ENCODE results near the gene KCNG4. TPM values are rescaled to one million over a fixed set of nuclear protein-coding genes. Genes with fewer than 3 reads are reported as not detected.

The KCNG4 gene
- total RNA-seq, 1 donor from 2014 or later: not detected

- no peak for DNase-seq (ENCODE audit: low spot score)
- no peak overlapping the region for H3K4me3 Mint-ChIP-seq
Measured at GRCh38 chr16:84178892-84179611, 60.8 kb downstream of the KCNG4 start.

DNA sequence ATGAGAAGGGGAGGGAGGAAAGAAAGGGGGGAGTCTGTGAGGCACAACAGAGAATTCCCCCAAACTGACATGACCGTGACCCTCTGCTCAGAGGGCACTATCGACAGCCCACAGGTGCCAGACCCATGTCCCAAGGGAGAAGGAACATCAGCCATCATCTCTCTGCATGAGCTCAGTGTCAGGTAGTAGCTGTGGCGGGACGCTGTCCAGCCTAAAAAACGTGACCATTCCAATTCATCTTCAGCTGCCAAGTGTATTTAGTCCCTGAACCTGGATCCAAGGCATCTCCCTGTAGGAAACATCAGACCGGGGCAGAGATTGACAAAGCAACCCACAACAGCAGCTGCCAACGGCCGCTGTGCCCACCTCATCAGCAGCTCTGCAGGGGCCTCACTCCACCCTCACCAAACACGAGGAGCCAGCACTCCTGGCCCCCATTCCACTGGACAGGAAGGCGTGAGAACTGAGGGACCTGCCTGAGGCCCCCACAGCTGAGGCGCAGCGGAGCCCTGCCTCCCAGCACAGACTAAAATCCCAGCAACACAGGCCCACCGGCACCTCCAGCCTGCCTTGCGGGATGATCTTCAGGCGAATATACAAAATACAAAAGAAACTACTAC, 61.6 kb downstream of the KCNG4 start:
- no peak overlapping the region for H3K27ac ChIP-seq
- H3K9me3 Mint-ChIP-seq: no peaks in the 10 kb centered on the region
- no peak overlapping the region for H3K4me2 ChIP-seq
- no peaks in the 10 kb centered on the region for H3K36me3 ChIP-seq
- H3K9ac ChIP-seq: no peak overlapping the region
- H3K4me1 Mint-ChIP-seq: peaks cover 5% of the 10 kb centered on the region
- no peaks in the 10 kb centered on the region for H3K27me3 ChIP-seq
- no peaks in the 10 kb centered on the region for H3F3A ChIP-seq (ENCODE audit: low read depth)
- no peak overlapping the region for H3K4me3 ChIP-seq
- no peak for DNase-seq (ENCODE audit: low spot score)
- H3K4me1 ChIP-seq: no peaks in the 10 kb centered on the region
- no peaks in the 10 kb centered on the region for H3K36me3 Mint-ChIP-seq
- no peak overlapping the region for H2AFZ ChIP-seq (replicated peaks)
- peaks cover 6% of the 10 kb centered on the region for H3K27me3 Mint-ChIP-seq (ENCODE audit: insufficient read depth, low read depth)
- H3K27ac Mint-ChIP-seq: no peak overlapping the region
- peaks cover 2% of the 10 kb centered on the region for H3K79me2 ChIP-seq (ENCODE audit: low read depth)
- H3K4me3 Mint-ChIP-seq: no peak overlapping the region
- no peaks in the 10 kb centered on the region for H4K20me1 ChIP-seq (ENCODE audit: low read depth)
- H3K9me3 ChIP-seq (ENCODE audit: low read depth): no peaks in the 10 kb centered on the region
- no peak for TF ChIP-seq EZH2phosphoT487 (IDR thresholded peaks at IDR 0.05)
- TF ChIP-seq EZH2 (IDR thresholded peaks at IDR 0.05): no peak
- no peak for TF ChIP-seq CTCF (IDR thresholded peaks at IDR 0.05)

More at GRCh38 chr16:84178892-84179611, 60.8 kb downstream of the KCNG4 start:
- Mint-ChIP-seq H3K9me3 (no peaks in the 10 kb centered on the region), H3K36me3 (no peaks in the 10 kb centered on the region), H3K27me3 (ENCODE audit: insufficient read depth, low read depth) (peaks cover 3% of the 10 kb centered on the region), H3K4me1 (peaks cover 5% of the 10 kb centered on the region), H3K27ac (no peak overlapping the region)
- Histone ChIP-seq H3K27ac (no peak overlapping the region), H3K4me3 (no peak overlapping the region), H3K4me1 (no peaks in the 10 kb centered on the region), H3K9me3 (ENCODE audit: low read depth) (no peaks in the 10 kb centered on the region), H2AFZ (replicated peaks) (no peak overlapping the region), H3K9ac (no peak overlapping the region), H3K4me2 (no peak overlapping the region), H3K36me3 (no peaks in the 10 kb centered on the region), H4K20me1 (ENCODE audit: low read depth) (no peaks in the 10 kb centered on the region), H3K79me2 (ENCODE audit: low read depth) (peaks cover 10% of the 10 kb centered on the region), H3K27me3 (no peaks in the 10 kb centered on the region), H3F3A (ENCODE audit: low read depth) (no peaks in the 10 kb centered on the region)
- TF ChIP-seq EZH2phosphoT487 (IDR thresholded peaks at IDR 0.05) (no peak), CTCF (IDR thresholded peaks at IDR 0.05) (no peak), EZH2 (IDR thresholded peaks at IDR 0.05) (no peak)

DNA sequence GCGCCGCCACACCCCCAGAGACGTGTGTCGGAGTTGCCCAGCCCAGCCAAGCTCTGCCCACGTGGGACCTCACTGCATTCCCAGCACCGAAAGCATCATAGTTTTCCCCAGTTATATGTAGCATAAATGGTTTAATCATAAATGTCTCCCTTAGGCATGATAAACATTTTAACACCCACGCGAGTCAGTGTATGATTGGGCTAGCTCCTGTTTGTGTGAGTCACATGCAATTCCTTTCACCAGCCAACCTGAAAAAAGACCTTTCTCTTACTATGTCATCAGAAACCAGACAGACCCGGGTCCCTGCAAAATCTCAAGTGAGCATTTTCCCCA, 62.1 kb downstream of the KCNG4 start:
- H3K27me3 Mint-ChIP-seq (ENCODE audit: insufficient read depth, low read depth): peaks cover 6% of the 10 kb centered on the region
- Histone ChIP-seq H3K9me3 (ENCODE audit: low read depth) (no peaks in the 10 kb centered on the region), H3K4me2 (no peak overlapping the region), H3K4me1 (no peaks in the 10 kb centered on the region), H3K9ac (no peak overlapping the region), H3K27ac (no peak overlapping the region), H3K36me3 (no peaks in the 10 kb centered on the region), H2AFZ (replicated peaks) (no peak overlapping the region), H3K27me3 (no peaks in the 10 kb centered on the region), H4K20me1 (ENCODE audit: low read depth) (no peaks in the 10 kb centered on the region), H3K79me2 (ENCODE audit: low read depth) (no peaks in the 10 kb centered on the region), H3K4me3 (no peak overlapping the region), H3F3A (ENCODE audit: low read depth) (no peaks in the 10 kb centered on the region)
- H3K4me3 Mint-ChIP-seq: no peak overlapping the region
- TF ChIP-seq CTCF (IDR thresholded peaks at IDR 0.05): no peak
- no peak overlapping the region for H3K27ac Mint-ChIP-seq
- peaks cover 5% of the 10 kb centered on the region for H3K4me1 Mint-ChIP-seq
- no peaks in the 10 kb centered on the region for H3K36me3 Mint-ChIP-seq
- no peaks in the 10 kb centered on the region for H3K9me3 Mint-ChIP-seq
- no peak for DNase-seq (ENCODE audit: low spot score)

Data from neural progenitor cell (in vitro differentiated cells).